Activated CD8-positive, alpha-beta T cell treated with anti-CD3 and anti-CD28 coated beads, Interleukin-2, amount 10 ng/mL, durations not matched to agents 7 days and 5 days (primary cell): ENCODE results near the gene GRIA3. TPM values are rescaled to one million over a fixed set of nuclear protein-coding genes. Genes with fewer than 3 reads are reported as not detected.
A peak's percentile ranks its signal among the peaks of the same experiment; 100 is the strongest.

Source experiments
- ATAC-seq: fragments of 150-1000 bp; cut with Tn5 transposase; one replicate; pipeline ENCODE4 v1.10.0; 2021; ENCODE audit warnings: moderate library complexity
- CTCF ChIA-PET: fragments of 350-600 bp; sonication (Branson Sonifier 250); formaldehyde crosslinking; loops from one replicate; lab custom pipeline; 2021; ENCODE audit warnings: antibody characterized with exemption; lab: Charles Lee
- POLR2A ChIA-PET: fragments of 350-600 bp; sonication (Branson Sonifier 250); formaldehyde crosslinking; loops from one replicate; lab custom pipeline; 2021; ENCODE audit warnings: antibody characterized with exemption; lab: Charles Lee
- DNase-seq: peaks from one replicate; pipeline ENCODE4 v3.0.0-alpha.2; 2020
- H3K27ac Mint-ChIP-seq: one replicate; pipeline ENCODE4 v1.8.0; 2021; ENCODE audit warnings: mild to moderate bottlenecking, mixed read lengths
- H3K27me3 Mint-ChIP-seq: one replicate; pipeline ENCODE4 v1.8.0; 2021; ENCODE audit warnings: low read depth, mixed read lengths
- H3K36me3 Mint-ChIP-seq: one replicate; pipeline ENCODE4 v1.8.0; 2021; ENCODE audit warnings: low read depth, mixed read lengths
- H3K4me1 Mint-ChIP-seq: one replicate; pipeline ENCODE4 v1.8.0; 2021; ENCODE audit warnings: low read depth, mixed read lengths
- H3K4me3 Mint-ChIP-seq: one replicate; pipeline ENCODE4 v1.8.0; 2021; ENCODE audit warnings: mild to moderate bottlenecking, mixed read lengths
- H3K9me3 Mint-ChIP-seq: one replicate; pipeline ENCODE4 v1.8.0; 2022; ENCODE audit warnings: mixed read lengths; ENCODE audit not compliant: insufficient read depth
- total RNA-seq, 2 experiments: library from RNA; stranded (reverse); gene quantifications; one replicate each; pipeline ENCODE4 v1.2.3, GENCODE V29; 2021

Gene GRIA3
- not detected for total RNA-seq

DNA sequence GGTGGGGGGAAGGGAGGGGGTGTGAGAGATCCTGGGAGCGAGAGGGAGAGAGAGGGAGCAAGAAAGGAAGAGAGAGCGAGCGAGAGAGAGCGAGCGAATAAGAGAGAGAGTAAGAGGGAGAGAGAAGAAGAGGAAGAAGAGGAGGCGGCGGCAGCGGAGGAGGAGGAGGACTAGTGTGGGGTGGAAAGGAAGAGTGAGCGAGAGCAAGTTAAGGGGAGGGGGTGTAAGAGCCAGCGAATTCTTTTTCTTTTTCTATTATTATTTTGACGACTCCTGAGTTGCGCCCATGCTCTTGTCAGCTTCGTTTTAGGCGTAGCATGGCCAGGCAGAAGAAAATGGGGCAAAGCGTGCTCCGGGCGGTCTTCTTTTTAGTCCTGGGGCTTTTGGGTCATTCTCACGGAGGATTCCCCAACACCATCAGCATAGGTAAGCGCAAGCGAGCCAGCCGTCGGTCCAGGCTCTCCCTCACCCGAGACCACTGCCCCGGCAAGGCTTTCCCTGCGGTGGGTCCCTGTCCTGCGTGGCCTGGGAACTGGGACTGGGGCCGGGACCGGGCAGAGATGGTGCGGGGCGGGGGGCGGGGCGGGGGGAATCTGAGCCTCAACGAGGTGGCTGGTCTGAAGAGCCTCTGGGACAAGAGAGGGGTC lies at the start of gene GRIA3:
Gene GRIA3 (plus strand): TSS at position 60 of the 647 bp plus-strand sequence. CDS start 258 bp downstream, at position 318.
- DNase-seq = no peak
- ATAC-seq = no peak
- ChIA-PET CTCF (no interaction called here), POLR2A (no interaction called here)
- H3K4me1 Mint-ChIP-seq = no peaks in the 10 kb centered on the region
- H3K4me3 Mint-ChIP-seq = peak within 1 kb of the TSS; percentile 12
- no peaks in the 10 kb centered on the region for H3K9me3 Mint-ChIP-seq
- H3K27ac Mint-ChIP-seq = no peak within 1 kb of the TSS
- H3K27me3 Mint-ChIP-seq = peaks cover 23% of the 10 kb centered on the region
- H3K36me3 Mint-ChIP-seq = no peaks in the 10 kb centered on the region

DNA sequence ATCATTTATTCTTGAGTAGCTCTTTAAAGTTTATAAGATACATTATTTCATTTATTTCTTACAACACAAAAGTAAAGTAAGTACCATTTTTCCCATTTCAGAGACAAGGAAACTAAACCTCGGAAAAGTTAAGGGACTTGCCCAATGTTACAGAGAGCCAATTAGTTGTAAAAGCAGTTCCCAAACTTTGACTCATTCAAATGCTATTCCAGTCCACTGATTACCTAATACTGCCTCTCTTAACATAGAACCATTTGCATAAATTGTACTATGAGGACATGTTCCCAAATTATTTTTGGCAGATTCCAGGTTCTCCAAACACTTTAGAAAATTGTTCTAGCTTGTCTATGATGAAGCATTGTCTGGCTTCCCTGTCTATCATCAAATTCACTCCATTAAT lies 45.6 kb upstream of the GRIA3 start:
- Mint-ChIP-seq H3K4me1 (no peaks in the 10 kb centered on the region), H3K36me3 (no peaks in the 10 kb centered on the region), H3K4me3 (no peak overlapping the region), H3K27me3 (no peaks in the 10 kb centered on the region), H3K27ac (no peak overlapping the region), H3K9me3 (no peaks in the 10 kb centered on the region)
- ATAC-seq = no peak
- ChIA-PET POLR2A (no interaction called here), CTCF (no interaction called here)
- no peak for DNase-seq

DNA sequence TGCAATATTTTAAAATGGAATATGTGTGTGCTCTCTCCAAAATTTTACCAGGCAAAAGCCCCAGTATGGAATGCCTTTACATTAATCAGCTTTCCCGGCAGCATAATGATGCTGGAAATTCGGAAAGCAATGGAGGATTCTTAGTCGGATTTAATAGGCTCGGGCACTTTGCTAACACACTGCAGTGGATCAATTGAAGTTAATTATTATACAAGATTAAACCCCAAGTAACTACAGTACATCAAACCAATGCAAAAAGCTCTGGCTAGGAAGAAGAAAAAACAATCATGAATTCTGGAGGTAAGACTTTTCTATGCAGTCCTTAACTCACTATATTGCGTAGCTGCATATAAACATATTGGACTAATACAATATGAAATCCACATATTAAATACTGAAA lies 43.6 kb upstream of the GRIA3 start:
- no peak for DNase-seq
- H3K36me3 Mint-ChIP-seq = no peaks in the 10 kb centered on the region
- no peaks in the 10 kb centered on the region for H3K27me3 Mint-ChIP-seq
- ATAC-seq = no peak
- ChIA-PET POLR2A (no interaction called here), CTCF (no interaction called here)
- no peaks in the 10 kb centered on the region for H3K4me1 Mint-ChIP-seq
- H3K27ac Mint-ChIP-seq = no peak overlapping the region
- H3K4me3 Mint-ChIP-seq = no peak overlapping the region
- no peaks in the 10 kb centered on the region for H3K9me3 Mint-ChIP-seq

DNA sequence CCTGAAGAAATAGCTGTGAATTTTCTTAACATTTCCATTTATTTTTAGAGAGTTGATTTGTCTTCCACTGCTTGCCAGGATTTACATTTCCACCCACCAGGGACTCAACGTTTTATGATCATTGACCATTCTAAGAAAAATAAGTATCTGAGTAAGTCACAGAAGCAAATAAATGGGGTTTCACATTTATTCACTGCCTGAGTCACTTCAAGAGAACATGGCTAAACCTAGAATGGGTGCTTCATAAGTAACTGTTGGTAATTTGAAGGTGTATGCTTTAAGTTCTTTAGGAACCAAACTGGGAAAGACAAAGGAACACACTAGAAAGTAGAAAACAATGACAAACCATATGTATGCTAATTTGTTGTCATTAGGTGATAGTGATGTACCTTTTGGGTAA lies 43.2 kb upstream of the GRIA3 start:
- Mint-ChIP-seq H3K4me3 (no peak overlapping the region), H3K36me3 (no peaks in the 10 kb centered on the region), H3K27me3 (no peaks in the 10 kb centered on the region), H3K9me3 (no peaks in the 10 kb centered on the region), H3K27ac (no peak overlapping the region), H3K4me1 (no peaks in the 10 kb centered on the region)
- DNase-seq (no peak), ATAC-seq (no peak)
- ChIA-PET CTCF (no interaction called here), POLR2A (no interaction called here)

DNA sequence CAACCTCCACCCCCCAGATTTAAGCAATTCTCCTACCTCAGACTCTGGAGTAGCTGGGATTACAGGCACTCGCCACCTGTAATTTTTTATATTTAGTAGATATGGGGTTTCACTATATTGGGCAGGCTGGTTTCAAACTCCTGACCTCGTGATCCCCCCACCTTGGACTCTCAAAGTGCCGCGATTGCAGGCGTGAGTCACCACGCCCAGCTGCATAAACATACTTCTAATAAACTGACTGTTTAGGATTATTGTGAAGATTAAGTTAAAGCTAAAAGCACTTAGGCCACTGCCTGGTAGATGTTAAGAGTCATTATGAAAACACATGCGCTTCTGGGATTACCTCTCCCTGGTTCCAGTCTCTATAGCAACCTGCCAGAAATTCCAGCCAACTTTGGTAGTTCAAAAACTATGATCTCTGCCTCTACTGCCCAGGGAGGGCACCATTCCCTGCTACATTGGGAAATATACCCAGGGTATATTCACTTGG lies 30.2 kb upstream of the GRIA3 start:
- Mint-ChIP-seq H3K4me1 (no peaks in the 10 kb centered on the region), H3K9me3 (no peaks in the 10 kb centered on the region), H3K27me3 (no peaks in the 10 kb centered on the region), H3K4me3 (no peak overlapping the region), H3K27ac (no peak overlapping the region), H3K36me3 (no peaks in the 10 kb centered on the region)
- ATAC-seq (no peak), DNase-seq (no peak)
- CTCF ChIA-PET = no interaction called here
- POLR2A ChIA-PET = no interaction called here

DNA sequence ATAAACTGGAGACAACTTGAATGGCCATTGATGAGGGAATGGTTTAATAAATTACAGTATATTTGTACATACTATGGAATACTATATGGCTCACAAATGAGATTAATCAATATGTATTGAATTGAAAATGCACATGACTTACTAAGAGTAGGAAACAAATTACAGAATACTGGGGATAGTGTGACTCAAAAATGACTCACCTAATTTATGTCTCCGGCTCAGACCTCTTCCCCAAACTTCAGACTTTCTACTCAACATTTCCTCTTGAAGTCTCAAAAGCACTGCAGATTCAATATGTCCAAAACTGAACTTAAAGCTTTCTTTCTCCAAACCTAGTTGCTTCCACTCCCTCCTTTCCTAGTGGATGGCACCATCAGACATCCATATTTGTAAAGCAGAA lies 28.8 kb upstream of the GRIA3 start:
- ATAC-seq (no peak), DNase-seq (no peak)
- Mint-ChIP-seq H3K36me3 (no peaks in the 10 kb centered on the region), H3K27me3 (no peaks in the 10 kb centered on the region), H3K4me1 (no peaks in the 10 kb centered on the region), H3K9me3 (no peaks in the 10 kb centered on the region), H3K4me3 (no peak overlapping the region), H3K27ac (no peak overlapping the region)
- ChIA-PET POLR2A (no interaction called here), CTCF (no interaction called here)

DNA sequence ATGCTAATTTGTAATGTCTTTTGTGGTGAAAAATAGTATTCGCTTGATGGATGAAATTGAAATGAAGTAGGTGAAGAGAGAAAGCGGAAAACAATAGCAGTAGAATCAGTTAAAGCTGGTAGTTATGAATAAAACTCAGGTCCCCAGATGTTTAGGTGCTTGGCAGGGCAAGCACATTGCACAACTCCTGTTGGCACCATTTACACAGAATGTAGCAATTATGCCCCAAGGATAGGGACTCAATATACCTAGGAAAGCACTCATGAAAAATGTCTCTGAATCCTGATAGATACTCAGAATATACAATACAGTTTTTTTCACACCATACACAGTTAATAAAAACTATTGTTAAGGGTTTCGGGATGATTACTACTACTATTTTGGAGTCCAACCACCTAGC lies 26.5 kb upstream of the GRIA3 start:
- Mint-ChIP-seq H3K36me3 (no peaks in the 10 kb centered on the region), H3K4me1 (no peaks in the 10 kb centered on the region), H3K4me3 (no peak overlapping the region), H3K9me3 (no peaks in the 10 kb centered on the region), H3K27me3 (no peaks in the 10 kb centered on the region), H3K27ac (no peak overlapping the region)
- DNase-seq (no peak), ATAC-seq (no peak)
- CTCF ChIA-PET = no interaction called here
- POLR2A ChIA-PET = no interaction called here

DNA sequence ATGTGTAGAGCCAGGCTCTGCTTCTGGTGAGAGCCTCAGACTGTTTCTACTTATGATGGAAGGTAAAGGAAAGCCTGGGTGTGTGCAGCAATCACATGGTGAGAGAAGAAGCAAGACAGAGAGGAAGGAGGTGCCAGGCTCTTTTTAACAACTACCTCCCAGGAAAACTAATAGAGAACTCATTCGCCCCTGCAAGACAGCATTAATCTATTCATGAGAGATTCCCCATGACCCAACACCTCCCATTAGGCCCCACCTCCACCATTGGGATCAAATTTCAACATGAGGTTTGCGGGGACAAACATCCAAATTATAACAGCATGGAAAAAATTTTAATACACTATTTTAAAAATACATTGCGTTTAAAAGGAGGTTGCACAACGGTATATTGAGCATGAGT lies 24.7 kb upstream of the GRIA3 start:
- no peaks in the 10 kb centered on the region for H3K36me3 Mint-ChIP-seq
- ChIA-PET POLR2A (no interaction called here), CTCF (no interaction called here)
- no peak overlapping the region for H3K27ac Mint-ChIP-seq
- no peak for ATAC-seq
- H3K4me3 Mint-ChIP-seq = no peak overlapping the region
- no peaks in the 10 kb centered on the region for H3K27me3 Mint-ChIP-seq
- no peak for DNase-seq
- H3K9me3 Mint-ChIP-seq = no peaks in the 10 kb centered on the region
- no peaks in the 10 kb centered on the region for H3K4me1 Mint-ChIP-seq

DNA sequence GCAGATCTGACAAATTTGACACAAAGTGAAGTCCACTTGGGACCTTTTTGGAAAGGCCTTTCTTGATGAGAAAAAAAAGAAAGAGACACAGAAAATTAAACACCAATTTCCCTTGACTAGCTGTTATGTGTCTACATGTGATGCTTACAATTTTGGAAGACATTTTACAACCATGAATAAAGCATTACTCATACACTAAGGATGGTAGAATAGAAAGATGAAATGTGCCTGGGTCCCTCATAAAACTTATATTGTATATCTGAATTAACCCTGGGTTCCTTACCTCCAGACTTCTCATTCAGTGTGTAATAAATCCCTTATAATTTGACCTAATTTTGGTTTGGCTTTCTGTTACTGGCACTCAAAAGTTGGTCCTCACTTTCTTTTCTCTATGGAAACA lies 16.5 kb upstream of the GRIA3 start:
- no peak for DNase-seq
- POLR2A ChIA-PET = no interaction called here
- H3K27me3 Mint-ChIP-seq = no peaks in the 10 kb centered on the region
- no peaks in the 10 kb centered on the region for H3K9me3 Mint-ChIP-seq
- H3K36me3 Mint-ChIP-seq = no peaks in the 10 kb centered on the region
- H3K27ac Mint-ChIP-seq = no peak overlapping the region
- no peaks in the 10 kb centered on the region for H3K4me1 Mint-ChIP-seq
- ATAC-seq = no peak
- no peak overlapping the region for H3K4me3 Mint-ChIP-seq
- CTCF ChIA-PET = no interaction called here

DNA sequence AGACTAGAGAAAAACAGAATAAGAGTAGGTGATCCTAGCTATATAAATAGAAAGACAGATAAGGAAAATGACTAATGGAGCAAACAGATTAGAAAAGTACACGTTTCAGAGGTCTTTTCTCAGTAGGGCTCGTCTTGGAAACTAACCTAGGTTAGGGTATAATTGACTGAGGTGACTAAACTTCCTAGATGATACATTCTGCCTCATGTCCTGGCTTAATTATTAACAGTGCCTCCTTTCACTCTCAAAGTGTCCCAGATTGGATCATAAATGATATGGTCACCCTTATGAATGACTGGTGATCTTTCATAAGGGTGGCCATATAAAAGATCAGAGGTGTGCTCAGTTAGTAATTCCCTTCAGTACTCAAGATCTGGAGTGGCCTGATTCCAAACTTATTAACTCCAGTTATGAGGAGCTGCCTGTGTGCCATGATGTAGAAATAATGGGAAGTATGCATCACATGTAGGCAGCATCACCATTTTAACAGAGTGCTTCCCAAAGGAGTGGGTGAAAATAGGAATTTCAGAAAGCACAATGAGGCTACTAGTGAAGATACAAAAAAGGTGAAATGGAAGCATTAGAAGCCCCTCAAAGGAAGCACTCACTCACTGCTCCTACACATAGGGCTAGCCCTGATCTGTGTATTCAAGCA lies 14.7 kb upstream of the GRIA3 start:
- no peak for DNase-seq
- Mint-ChIP-seq H3K27me3 (no peaks in the 10 kb centered on the region), H3K27ac (no peak overlapping the region), H3K4me3 (no peak overlapping the region), H3K9me3 (no peaks in the 10 kb centered on the region), H3K36me3 (no peaks in the 10 kb centered on the region), H3K4me1 (no peaks in the 10 kb centered on the region)
- CTCF ChIA-PET = no interaction called here
- ATAC-seq = no peak
- POLR2A ChIA-PET = no interaction called here

DNA sequence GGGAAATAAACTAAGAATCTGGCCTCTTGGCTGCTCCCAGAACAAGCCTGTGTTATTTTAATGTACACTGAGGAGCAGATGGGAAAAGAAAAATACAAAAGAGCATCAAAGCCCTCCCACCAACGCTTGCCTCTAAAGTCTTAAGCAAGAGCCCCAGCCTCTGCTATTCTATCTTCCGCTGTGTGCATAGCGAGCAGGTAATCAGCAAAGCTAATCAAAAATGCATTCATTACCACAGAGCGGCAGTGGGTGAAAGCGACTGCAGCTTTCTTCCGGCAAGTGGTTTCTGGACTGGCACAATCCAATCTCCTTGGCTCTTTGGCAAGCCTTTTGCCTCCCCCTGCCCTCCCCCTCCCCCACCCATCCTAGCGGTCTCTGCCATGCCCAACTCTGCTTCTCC lies 13.5 kb upstream of the GRIA3 start:
- no peak for DNase-seq
- no peaks in the 10 kb centered on the region for H3K27me3 Mint-ChIP-seq
- H3K27ac Mint-ChIP-seq = no peak overlapping the region
- CTCF ChIA-PET = no interaction called here
- H3K4me1 Mint-ChIP-seq = no peaks in the 10 kb centered on the region
- H3K9me3 Mint-ChIP-seq = no peaks in the 10 kb centered on the region
- no peaks in the 10 kb centered on the region for H3K36me3 Mint-ChIP-seq
- ATAC-seq = no peak
- no peak overlapping the region for H3K4me3 Mint-ChIP-seq
- POLR2A ChIA-PET = no interaction called here

DNA sequence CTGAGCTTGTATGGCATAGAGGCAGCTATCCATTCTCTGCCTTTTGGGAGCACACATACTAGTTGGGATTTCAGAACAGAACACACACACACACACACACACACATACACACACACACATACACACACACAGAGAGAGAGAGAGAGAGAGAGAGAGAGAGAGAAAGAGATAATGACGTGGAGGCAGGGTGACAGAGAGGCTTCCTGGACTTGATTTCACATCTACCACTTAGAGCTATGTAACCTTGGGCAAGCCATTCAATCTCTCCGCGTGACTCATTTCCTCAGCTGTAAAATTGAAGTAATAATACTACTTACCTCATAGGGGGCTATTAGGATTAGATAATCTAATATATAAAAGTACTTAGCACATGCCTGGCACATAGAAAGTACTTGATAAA lies 12.3 kb upstream of the GRIA3 start:
- no peaks in the 10 kb centered on the region for H3K9me3 Mint-ChIP-seq
- DNase-seq = no peak
- no peaks in the 10 kb centered on the region for H3K36me3 Mint-ChIP-seq

DNA sequence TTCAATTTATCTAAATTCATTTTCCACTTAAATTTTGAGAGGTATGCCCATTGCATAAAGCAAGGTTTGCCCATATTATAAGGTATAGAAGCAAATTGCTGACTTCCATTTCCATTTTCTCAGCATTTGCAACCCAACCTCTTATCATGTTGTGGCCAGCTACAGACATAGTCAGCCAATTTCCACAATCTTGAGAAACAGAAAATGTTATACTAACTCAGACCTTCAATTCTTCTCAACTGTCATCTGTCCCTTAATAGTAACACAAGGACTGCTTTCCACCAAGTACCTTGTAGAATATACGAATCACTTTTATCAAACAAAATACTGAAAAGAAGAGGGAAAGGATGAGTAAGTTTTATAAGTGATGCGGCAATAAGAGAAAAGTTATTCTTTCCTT lies 11.2 kb upstream of the GRIA3 start:
- no peaks in the 10 kb centered on the region for H3K27me3 Mint-ChIP-seq
- no peak overlapping the region for H3K27ac Mint-ChIP-seq
- no peak overlapping the region for H3K4me3 Mint-ChIP-seq
- DNase-seq = no peak
- ATAC-seq = no peak
- H3K4me1 Mint-ChIP-seq = no peaks in the 10 kb centered on the region
- CTCF ChIA-PET = no interaction called here
- POLR2A ChIA-PET = no interaction called here
- H3K36me3 Mint-ChIP-seq = no peaks in the 10 kb centered on the region
- no peaks in the 10 kb centered on the region for H3K9me3 Mint-ChIP-seq

More for the DNA sequence above, 12.3 kb upstream of the GRIA3 start:
- Mint-ChIP-seq H3K27me3 (no peaks in the 10 kb centered on the region), H3K4me3 (no peak overlapping the region), H3K4me1 (no peaks in the 10 kb centered on the region), H3K27ac (no peak overlapping the region)
- ATAC-seq = no peak
- ChIA-PET CTCF (no interaction called here), POLR2A (no interaction called here)
